Body of pancreas (tissue), 4 donors: ENCODE measurements around the gene IL16. TPM values are rescaled to one million over a fixed set of nuclear protein-coding genes. Genes with fewer than 3 reads are reported as not detected.

Source experiments
- ATAC-seq: fragments of 150-250 bp; one replicate; pipeline ENCODE4 v1.9.1; 2016
- DNase-seq, 4 donors: peaks; one replicate each; pipeline ENCODE4 v3.0.0-alpha.2; 2019
- H3K27ac ChIP-seq, 4 donors: fragments of 200-600 bp; sonication (generic); 1 replicate in 3 of 4; 2 replicates in 1 of 4; pipeline versions ENCODE4 v1.5.1 to v1.6.1; 2016 to 2019; ENCODE audit warnings: mild to moderate bottlenecking in 1 of 4, mixed read lengths in 1 of 4, moderate library complexity in 1 of 4
- H3K27me3 ChIP-seq, 2 donors: fragments of 200-600 bp; sonication (generic); one replicate each; pipeline ENCODE4 v1.6.0; 2016; ENCODE audit warnings: mild to moderate bottlenecking in 1 of 2
- H3K36me3 ChIP-seq, 2 donors: fragments of 200-600 bp; sonication (generic); replicated peaks in 1 of 2; 2 replicates each; pipeline ENCODE4 v1.5.1; 2016; ENCODE audit warnings: low read depth in 2 of 2; ENCODE audit not compliant: insufficient read depth in 1 of 2
- H3K4me1 ChIP-seq: fragments of 200-600 bp; sonication (generic); one replicate; pipeline ENCODE4 v1.6.0; 2016
- H3K4me3 ChIP-seq, 2 donors: fragments of 200-600 bp; sonication (generic); 1 replicate in 1 of 2; 2 replicates in 1 of 2; pipeline ENCODE4 v1.5.1; 2016 to 2019
- H3K9me3 ChIP-seq, 3 donors: fragments of 200-600 bp; sonication (generic); 1 replicate in 2 of 3; 2 replicates in 1 of 3; pipeline ENCODE4 v1.5.1; 2016
- CTCF ChIP-seq, 7 experiments: fragments of 450-650 bp in 4 of 7; fragments of 200-600 bp in 3 of 7; sonication (generic) in 3 of 7; IDR thresholded peaks; one replicate each; pipeline ENCODE4 v1.5.1; 2016 to 2019; ENCODE audit warnings: antibody characterized with exemption in 7 of 7
- POLR2A ChIP-seq, 3 donors: fragments of 450-650 bp; IDR thresholded peaks; one replicate each; pipeline ENCODE4 v1.6.1; 2016; ENCODE audit warnings: antibody characterized with exemption in 3 of 3, mild to moderate bottlenecking in 2 of 3
- WGBS, 2 donors: methylation state at CpG; one replicate each; pipeline ENCODE4 v1.1.5; 2017; 5-methylcytosine and 5-hydroxymethylcytosine counted together
- intact Hi-C: fragments of 100-400 bp; cut with DNase I; formaldehyde crosslinking; loops from one replicate; pipeline ENCODE4 v1.15.1; 2023
- total RNA-seq, 2 donors: library from RNA; depleted of rRNA; stranded (reverse); fragments of >200 nt; gene quantifications; one replicate each; pipeline ENCODE4 v1.1.0, GENCODE V29; 2016

IL16 gene
- total RNA-seq, 2 donors from 2014 or later = 2.9 to 4.9 TPM

DNA sequence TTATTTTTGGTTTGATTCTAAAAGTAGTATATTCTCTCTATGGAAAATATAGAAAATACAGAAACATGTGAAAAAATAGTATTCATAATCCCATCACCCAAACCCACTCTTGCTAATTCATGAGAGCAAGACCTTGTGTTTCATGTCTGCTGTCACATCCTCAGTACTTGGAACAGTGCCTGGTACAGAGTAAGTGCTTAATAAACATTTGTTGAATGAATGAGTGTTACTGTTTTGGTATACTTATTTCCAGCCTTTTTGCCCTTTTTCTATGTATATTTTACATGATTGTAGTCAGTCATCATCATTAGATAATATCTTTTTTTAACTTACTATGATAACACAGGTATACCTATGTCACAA is 59.3 kb downstream of the IL16 start:
- Histone ChIP-seq H3K4me1 (no peaks in the 10 kb centered on the region), H3K36me3 (no peaks in the 10 kb centered on the region), H3K4me3 (no peak overlapping the region), H3K27ac (no peak overlapping the region), H3K27me3 (no peaks in the 10 kb centered on the region), H3K9me3 (no peaks in the 10 kb centered on the region)
- ATAC-seq (no peak), DNase-seq (no peak)
- TF ChIP-seq CTCF (IDR thresholded peaks at IDR 0.05) (no peak), POLR2A (IDR thresholded peaks at IDR 0.05) (no peak)
- intact Hi-C loops = no loop called here

DNA sequence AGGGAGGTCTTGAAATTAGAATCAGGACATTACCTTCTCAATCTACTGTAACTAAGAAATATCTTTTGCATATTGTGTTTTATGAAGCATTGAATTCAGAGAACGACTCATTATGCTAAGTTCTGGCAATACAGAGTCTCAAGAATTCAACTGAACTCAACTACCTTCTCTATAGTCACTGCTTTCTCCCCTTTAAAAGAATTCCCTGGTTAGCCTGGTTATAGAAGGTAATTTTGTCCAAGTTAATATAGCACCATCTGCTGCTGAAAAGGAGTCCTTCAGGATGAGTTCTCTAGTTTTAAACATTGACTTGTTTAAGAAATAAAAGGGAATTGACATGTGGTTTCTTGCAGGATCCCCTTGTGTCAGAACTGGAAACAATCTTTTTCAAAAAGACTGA is 60.2 kb downstream of the IL16 start:
- TF ChIP-seq POLR2A (IDR thresholded peaks at IDR 0.05) = no peak
- TF ChIP-seq CTCF (IDR thresholded peaks at IDR 0.05) = peak in 6 of 7 experiments; percentile 20 to 49 (median 42)
- intact Hi-C loops = no loop called here
- no peaks in the 10 kb centered on the region for H3K4me1 ChIP-seq
- no peaks in the 10 kb centered on the region for H3K9me3 ChIP-seq
- H3K27ac ChIP-seq = no peak overlapping the region
- ATAC-seq = no peak
- DNase-seq = no peak
- 15 to 37% methylated on average over 1 of the region's 1 CpG for WGBS, 2 donors
- no peaks in the 10 kb centered on the region for H3K27me3 ChIP-seq
- H3K36me3 ChIP-seq = no peaks in the 10 kb centered on the region
- H3K4me3 ChIP-seq = no peak overlapping the region

- DNase-seq (no peak), ATAC-seq (no peak)
- 18 to 31% methylated on average over 2 of the region's 2 CpGs for WGBS, 2 donors
- TF ChIP-seq CTCF (IDR thresholded peaks at IDR 0.05) (no peak), POLR2A (IDR thresholded peaks at IDR 0.05) (no peak)
- Histone ChIP-seq H3K4me3 (no peak overlapping the region), H3K36me3 (no peaks in the 10 kb centered on the region), H3K4me1 (no peaks in the 10 kb centered on the region), H3K9me3 (no peaks in the 10 kb centered on the region), H3K27ac (no peak overlapping the region), H3K27me3 (no peaks in the 10 kb centered on the region)
- intact Hi-C loops = no loop called here
Measured at GRCh38 chr15:81257435-81257834, 60.8 kb downstream of the IL16 start.

GRCh38 chr15:81258455-81258854 is 61.8 kb downstream of the IL16 start:
- DNase-seq = no peak
- WGBS, 2 donors = 65 to 72% methylated on average over 8 of the region's 8 CpGs
- ATAC-seq = no peak
- no peak overlapping the region for H3K27ac ChIP-seq
- no peak overlapping the region for H3K4me3 ChIP-seq
- no peaks in the 10 kb centered on the region for H3K36me3 ChIP-seq
- H3K27me3 ChIP-seq = no peaks in the 10 kb centered on the region
- H3K4me1 ChIP-seq = no peaks in the 10 kb centered on the region
- TF ChIP-seq CTCF (IDR thresholded peaks at IDR 0.05) (no peak), POLR2A (IDR thresholded peaks at IDR 0.05) (no peak)
- intact Hi-C loops = no loop called here
- H3K9me3 ChIP-seq = no peaks in the 10 kb centered on the region

DNA sequence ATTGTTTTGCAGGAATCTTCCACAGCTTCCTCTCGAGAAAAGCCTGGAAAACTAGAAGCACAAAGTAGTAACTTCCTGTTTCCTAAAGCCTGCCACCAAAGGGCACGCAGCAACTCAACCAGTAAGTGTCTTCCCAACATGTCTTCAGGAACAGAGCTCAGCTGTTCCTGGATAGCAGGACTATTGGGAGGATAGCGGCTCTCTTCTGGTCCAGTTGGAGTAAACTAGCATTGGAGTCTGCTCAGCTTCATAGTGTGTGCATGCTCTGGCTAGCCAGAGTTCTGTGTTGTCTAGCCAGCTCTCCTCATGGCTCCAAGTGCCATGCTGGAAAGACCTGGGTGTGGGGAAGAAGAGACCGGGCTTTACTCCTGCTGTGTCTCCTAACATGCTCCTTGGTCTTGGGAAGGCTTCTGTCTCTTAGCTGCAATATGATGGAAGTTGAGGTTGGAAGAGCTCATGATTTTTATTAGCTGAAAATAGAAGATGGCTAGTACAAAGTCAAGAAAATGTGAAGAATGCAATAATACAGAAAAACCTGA is 63.1 kb downstream of the IL16 start:
- no peak for DNase-seq
- ATAC-seq = no peak
- intact Hi-C loops = loop anchor here (10.0 kb wide), 2 partner anchors 105 to 275 kb away; partner anchors contain the start of gene MESD
- Histone ChIP-seq H3K4me3 (no peak overlapping the region), H3K36me3 (no peaks in the 10 kb centered on the region), H3K4me1 (no peaks in the 10 kb centered on the region), H3K27ac (no peak overlapping the region), H3K9me3 (no peaks in the 10 kb centered on the region), H3K27me3 (no peaks in the 10 kb centered on the region)
- WGBS, 2 donors = 76 to 80% methylated on average over 4 of the region's 4 CpGs
- TF ChIP-seq CTCF (IDR thresholded peaks at IDR 0.05) = no peak
- TF ChIP-seq POLR2A (IDR thresholded peaks at IDR 0.05) = no peak
